Retinal pigment epithelial cell (primary cell): ENCODE results near the gene ARHGEF40.

Experiments used
- DNase-seq: peaks from one replicate; pipeline ENCODE4 v3.0.0-alpha.2; 2010; ENCODE audit warnings: low read depth
- H3K4me3 ChIP-seq: 2 replicates; pipeline ENCODE4 v1.5.1; 2011; ENCODE audit warnings: mild to moderate bottlenecking, low read length, control low read depth, moderate library complexity
- CTCF ChIP-seq: conservative IDR thresholded peaks from 2 replicates; pipeline ENCODE4 v1.5.1; 2011; ENCODE audit warnings: low read depth, low read length, control low read depth, inconsistent platforms

ARHGEF40 gene

DNA sequence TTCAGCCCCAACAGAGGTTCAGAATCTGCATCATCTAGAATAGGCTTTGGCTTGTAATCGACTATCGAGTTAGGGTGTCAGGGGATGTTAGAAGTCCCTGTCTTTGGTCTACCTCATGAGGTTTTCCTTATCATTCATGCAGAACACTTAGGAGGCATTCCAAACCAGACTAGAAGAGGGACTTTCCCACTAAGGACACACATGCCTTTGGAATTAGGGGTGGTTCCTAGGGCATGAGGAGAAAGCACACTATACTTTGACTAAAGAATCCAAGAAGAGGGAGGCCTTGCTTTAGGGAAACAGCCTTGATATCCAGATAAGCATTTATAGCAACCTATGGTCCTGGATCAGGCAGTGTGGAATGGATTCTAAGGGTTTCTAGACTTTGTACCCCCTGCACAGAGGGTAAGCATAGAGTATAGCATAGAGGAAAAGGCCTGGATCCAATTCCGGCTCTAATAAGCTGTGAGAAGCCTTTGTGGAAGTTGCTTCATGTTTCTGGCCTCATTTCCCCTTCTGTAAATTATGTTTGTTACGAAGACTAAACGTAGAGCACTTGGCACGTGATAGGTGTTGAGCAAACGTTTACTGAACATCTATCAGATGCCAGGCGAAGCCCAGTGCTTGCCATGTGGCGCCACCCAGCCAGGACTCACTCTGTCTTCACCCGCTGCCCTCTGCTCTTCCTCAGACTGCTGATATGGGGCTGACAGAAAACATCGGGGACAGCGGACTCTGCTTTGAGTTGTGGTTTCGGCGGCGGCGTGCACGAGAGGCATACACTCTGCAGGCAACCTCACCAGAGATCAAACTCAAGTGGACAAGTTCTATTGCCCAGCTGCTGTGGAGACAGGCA, 15.1 kb downstream of the ARHGEF40 start:
- DNase-seq, result no peak
- TF ChIP-seq CTCF, result no peak
- H3K4me3 ChIP-seq, result no peak overlapping the region

GRCh38 chr14:21086908-21087293, 16.8 kb downstream of the ARHGEF40 start:
- no peak for TF ChIP-seq CTCF
- no peak for DNase-seq
- H3K4me3 ChIP-seq, result no peak overlapping the region

DNA sequence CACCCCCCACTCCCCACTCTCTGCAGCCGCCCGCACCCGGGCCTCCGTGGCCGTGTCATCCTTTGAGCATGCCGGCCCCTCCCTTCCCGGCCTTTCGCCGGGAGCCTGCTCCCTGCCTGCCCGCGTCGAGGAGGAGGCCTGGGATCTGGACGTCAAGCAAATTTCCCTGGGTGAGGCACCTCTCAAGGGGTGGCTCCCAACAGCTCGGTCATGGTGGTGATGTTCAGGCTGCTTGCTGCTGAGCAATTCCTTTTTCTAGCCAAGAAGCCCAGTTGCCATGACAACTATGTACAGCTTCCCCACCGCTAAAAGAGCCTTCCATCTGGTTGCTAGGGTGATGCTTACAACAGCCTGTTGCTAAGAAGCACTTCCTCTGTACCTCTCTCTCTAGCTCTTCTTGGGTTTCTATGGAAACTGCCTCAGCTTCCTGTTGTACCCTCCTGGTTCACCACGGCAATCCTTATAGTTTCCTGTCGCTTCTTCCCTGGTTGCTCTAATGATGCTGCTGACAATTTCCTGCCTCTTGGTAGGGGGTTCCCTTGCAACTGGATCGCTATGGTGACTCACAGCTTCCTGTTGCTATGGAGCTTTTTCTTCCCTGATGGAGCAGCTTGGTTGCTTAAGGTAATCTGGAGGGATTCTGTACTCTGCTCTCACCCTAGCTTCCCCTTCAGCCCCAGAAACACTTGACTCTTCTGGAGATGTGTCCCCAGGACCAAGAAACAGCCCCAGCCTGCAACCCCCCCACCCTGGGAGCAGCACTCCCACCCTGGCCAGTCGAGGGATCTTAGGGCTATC, 17.4 kb downstream of the ARHGEF40 start:
- TF ChIP-seq CTCF, result no peak
- no peak overlapping the region for H3K4me3 ChIP-seq
- peak; percentile 71 for DNase-seq

DNA sequence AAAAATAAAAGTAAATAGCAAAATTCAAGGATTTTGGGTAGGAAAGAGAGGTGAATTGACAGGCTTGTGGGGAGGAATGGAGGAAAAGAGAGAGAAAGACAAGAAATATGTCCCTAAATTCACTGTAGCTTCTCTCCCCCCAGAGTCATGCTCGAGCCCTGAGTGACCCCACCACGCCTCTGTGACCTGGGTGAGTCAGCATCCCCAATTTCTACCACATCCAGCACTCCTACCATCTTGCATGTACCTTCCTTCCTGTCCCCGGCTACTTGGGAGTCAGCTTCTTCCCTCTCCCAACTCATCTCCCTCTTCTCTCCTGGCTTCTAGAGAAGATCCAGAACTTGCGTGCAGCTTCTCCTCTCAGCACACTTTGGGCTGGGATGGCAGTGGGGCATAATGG, 18.6 kb downstream of the ARHGEF40 start:
- H3K4me3 ChIP-seq, result no peak overlapping the region
- no peak for DNase-seq
- TF ChIP-seq CTCF, result no peak

DNA sequence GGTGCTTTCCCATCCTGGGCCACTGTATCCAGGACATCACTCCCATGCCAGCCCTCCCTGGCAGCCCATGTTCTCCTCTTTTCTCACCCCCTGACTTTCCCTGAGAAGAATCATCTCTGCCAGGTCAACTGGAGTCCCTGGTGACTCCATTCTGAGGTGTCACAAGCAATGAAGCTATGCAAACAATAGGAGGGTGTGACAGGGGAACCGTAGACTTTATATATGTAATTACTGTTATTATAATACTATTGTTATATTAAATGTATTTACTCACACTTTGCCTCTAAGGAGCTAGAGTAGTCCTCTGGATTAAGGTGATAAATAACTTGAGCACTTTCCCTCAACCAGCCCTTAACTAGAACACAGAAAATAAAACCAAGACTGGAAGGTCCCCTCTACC, 19.2 kb downstream of the ARHGEF40 start:
- TF ChIP-seq CTCF, result no peak
- DNase-seq, result no peak
- H3K4me3 ChIP-seq, result no peak overlapping the region

- H3K4me3 ChIP-seq, result no peak overlapping the region
- DNase-seq, result no peak
- TF ChIP-seq CTCF, result no peak
These were observed 19.7 kb downstream of the ARHGEF40 start for GRCh38 chr14:21089877-21090193.
